HUDEP-2 (cell line): ENCODE results near the gene CCNK.

Source experiments
- DNase-seq, 76 experiments: peaks; one replicate each; lab custom pipeline; 2025; ENCODE audit not compliant: unreplicated experiment in 76 of 76; lab: John Stamatoyannopoulos, UW

CCNK gene

GRCh38 chr14:99505089-99505488 lies 23.9 kb downstream of the CCNK start:
- DNase-seq = no peak

- DNase-seq = no peak
These were observed 25.1 kb downstream of the CCNK start for GRCh38 chr14:99506276-99506675.

DNA sequence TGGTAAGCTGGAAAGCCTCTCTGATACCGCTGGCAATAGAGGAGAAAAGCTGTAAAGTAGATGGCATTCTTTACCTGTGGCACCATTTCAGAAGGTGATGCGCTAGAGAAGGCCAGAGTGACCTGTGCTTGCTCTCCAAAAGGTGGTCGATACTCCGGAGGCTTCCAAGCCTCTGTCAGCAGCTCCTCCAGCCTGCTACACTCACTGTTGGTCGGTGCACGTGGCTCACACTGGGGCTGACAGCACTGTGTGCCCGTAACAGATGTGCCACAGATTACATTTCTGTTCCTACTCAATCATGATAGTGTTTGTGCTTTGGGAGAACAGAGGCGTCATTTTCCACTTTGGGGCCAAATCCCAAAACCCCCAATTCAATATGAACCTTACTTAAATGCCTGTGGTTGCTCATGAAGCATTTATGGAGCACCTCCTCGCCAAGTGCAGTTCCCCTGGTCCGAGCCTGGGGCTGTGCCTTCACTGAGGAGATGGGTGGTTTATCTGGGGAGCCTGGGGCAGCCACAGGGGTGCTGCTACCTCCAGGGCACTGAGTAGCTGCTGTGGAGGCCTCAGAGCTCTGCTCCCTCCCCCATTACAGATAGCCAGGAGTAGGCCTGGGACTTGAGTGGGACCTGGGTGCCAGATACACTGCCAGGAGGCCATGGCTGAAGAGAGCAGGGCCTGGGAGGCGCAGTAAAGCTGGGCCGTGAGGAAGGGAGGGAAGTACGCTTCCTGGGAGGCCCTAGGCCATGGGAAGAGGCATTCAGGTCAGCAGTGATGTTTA lies 26.8 kb downstream of the CCNK start:
- no peak for DNase-seq

DNA sequence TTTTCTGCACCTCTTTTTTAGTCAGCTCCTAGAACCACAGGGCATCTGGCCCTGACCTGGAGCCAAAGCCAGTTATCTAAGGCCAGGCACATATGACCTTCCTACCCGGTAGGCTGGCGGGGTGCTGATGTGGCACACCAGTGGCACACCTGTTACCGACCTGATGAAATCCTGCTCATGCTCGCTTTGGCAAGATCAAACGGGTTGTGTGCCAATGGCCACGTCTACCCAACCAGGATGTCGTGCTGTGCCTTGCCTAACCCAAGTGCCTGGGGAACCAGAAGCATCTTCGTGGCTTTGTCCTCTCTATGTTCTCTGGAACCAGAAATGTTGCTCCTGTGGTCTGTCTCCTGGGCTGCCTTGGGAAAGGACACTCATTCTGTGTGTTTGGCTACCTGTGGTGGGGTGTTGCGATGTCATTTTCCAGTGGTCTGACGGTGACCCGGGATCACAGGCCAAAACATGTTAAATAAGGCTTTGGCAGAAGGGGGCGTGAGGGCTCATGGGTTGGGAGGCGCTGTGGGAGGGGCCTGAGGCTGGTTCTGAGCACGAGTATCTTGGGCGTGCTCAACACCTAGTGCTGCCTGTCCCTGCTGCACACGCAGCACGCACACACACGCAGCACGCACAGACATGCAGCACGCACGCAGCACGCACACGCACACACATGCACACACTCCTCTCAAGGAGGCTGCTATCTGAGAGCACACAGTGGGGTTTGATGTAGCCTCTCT lies 27.9 kb downstream of the CCNK start:
- DNase-seq = no peak

- no peak for DNase-seq
These were observed 28.8 kb downstream of the CCNK start for GRCh38 chr14:99509871-99510555.

- no peak for DNase-seq
These were observed 29.4 kb downstream of the CCNK start for GRCh38 chr14:99510556-99511139.

DNA sequence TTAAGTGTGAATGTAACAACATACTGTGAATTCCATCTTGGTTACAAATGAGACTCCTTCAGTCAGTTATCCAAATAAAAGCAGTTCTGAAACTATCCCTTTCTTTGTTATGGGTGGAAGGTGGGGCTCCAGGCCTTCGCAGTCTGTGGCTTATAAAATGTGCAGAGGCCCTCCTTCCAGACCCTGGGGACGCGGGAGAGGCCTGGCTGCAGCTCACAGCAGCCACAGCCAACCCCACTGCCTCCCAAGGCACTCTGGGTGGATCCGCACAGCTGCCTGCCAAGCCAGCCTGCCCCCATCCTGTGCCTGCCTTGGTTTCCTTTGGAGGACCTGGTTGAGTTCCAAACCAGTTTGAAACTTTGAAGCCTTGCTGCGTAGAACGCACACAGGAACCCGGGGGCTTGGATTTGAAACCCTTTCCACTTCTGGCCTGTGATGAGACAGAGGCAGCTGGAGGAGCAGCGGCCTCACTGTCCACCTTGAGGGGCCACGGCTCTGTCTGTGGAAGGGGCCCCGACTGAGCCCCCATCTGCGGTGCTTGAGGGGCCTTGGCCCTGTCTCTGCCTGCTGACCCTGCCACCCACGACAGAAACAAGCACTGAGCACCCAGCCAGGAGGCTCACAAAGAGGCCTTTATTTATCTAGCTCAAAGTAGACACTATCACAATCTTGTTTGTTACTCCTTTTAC lies 30.4 kb downstream of the CCNK start:
- DNase-seq = no peak

DNA sequence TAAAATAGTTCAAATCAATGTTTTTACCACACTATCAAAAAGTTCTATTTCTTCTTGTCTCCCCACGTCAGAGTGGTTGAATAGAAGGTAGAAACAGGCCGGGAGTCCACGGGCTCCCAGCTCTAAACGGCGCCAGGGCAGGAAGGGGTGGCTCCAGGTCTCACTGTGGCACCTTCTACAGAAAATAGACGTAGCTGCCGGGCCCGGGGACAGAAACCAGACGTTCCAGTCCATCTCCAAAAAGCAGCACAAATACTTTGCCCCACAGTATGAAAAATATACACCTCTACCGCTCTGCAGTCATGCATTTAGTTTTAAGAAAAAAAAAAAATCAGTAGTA lies 30.9 kb downstream of the CCNK start:
- DNase-seq = no peak

GRCh38 chr14:99512571-99513182 lies 31.5 kb downstream of the CCNK start:
- no peak for DNase-seq

DNA sequence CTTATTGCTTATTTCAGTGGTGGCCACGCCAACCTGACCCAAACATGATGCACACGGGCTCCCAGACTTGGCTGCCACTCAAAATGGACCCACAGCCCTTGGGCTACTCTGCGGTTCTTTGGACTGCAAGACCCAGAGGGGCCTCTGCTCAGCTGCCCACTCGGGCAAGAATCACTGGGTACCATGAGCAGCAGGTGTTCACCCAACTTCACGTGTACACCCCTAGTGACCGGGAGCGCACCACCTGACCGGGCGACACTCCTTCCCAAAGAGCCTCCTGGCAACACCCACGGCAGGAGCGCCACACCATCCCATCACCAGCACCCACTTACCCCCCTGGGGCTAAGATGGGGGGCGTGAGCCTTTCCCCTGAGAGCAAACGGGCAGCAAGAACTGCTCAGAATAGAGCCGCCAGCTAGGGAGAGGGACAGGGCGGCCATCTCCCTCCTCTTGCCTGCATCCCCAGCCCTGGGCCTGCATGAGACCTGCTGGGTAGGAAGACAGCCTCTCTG lies 32.0 kb downstream of the CCNK start:
- no peak for DNase-seq

GRCh38 chr14:99513946-99514551 lies 32.8 kb downstream of the CCNK start:
- DNase-seq = no peak

DNA sequence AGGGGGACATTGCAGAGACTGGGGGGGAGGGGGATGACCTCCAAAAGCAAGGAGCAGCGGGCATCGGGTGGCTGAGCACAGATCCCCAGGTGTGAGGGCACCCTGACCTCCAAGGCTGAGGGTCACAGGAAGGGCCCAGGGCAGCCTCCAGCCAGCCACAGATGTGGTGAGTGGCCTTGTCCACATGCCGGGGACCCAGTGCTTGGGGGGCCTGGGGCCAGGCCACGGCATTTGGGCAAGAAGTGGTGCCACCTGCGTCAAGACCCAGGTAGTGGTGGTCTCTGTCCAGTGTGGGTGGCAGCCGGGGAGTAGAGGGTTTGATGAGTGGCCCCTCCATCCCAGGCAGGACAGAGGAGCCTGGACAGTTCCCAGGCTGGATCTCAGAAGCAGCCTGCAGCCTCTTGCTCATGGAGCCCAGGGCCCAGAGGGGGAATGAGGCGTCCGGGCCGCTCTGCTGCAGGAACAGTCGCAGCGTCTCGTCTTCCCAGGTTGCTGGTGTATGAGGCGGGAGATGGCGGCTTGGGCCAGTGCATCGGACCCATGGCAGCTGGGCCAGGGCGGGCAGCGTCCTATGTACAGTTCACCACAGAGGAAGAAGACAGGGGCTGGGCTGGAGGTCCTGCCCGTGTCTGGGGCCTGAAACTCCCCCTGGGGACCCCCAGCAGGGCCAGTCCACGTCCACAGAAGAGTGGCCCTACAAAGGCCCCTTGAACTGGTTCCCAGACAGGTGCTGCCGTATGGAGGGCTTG lies 33.5 kb downstream of the CCNK start:
- DNase-seq = no peak

GRCh38 chr14:99515301-99516155 lies 34.3 kb downstream of the CCNK start:
- no peak for DNase-seq

DNA sequence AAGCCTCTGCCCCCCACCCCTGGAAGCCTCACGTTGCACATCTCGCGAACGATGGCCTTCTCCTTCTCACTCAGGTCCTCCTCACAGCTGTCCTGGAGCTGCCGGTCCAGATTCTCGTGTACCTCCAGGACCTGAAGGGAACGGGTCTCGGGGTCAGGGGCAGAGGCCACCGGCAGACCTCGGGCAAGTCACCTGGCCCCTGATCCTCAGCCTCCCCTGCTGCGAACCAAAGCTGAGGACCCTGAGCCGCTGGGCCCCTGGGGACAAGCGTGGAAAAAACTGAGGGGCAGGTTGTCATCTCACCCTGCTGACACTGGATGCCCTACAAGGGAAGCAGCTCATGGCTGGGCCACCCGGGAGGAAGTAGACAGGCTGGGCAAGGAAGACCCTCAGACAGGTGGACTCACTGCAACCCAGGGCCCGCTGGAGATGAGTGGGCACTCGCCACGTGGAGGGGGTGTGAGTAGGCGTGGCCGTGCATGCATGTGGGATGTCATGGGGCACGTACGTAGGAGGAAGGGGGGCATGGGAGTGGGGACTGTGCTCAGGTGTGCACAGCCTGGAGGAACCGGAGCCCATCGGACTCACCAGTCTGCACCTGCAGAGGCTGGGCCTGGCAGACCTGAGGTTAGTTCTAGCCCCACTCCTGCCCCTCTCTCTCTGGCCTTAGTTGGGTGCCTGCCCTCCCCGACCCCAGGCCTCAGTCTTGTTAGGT lies 35.1 kb downstream of the CCNK start:
- DNase-seq = no peak

GRCh38 chr14:99516871-99517642 lies 35.8 kb downstream of the CCNK start:
- no peak for DNase-seq

DNA sequence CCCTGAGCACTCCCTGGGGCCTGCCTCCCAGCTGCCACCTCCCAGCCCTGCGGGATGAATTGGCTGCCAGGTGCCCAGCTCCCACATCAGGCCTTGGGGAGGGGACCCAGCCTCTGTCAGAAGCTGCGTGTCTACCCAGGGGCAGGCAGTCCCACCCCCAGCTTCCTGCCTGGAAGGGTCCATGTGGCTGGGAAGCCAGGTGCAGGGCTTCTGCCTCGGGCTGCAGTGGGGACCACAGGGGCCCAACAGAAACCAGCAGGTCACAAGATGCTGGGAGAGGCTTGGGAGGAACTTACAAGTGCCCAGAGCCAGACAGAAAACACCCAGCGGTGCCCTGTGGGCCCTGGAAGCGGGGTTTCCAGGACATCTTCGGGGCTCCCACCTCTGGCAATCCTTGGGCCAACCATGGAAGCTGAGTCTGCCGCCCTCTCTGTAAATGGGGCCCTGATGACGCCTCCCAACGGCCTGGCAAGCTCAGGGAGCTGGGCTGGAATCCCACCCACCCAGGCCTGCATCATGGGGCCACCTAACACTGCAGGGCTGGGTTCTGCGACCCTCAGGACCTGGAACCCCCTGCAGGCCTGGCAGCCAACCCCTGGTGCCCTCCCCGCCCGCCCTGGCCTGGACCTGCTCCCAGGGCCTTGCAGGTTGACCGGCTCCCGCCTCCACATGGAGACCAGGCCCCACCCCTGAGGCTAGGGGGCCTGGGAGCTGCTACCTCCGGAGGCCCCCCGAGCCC lies 36.6 kb downstream of the CCNK start:
- DNase-seq = no peak
